ENCODE results near the gene MXRA5.

- TF ChIP-seq CTCF (IDR thresholded peaks at IDR 0.05 in 8 of 11, conservative IDR thresholded peaks at IDR 0.05 in 3 of 11): no peak
- TF ChIP-seq POLR2A (IDR thresholded peaks at IDR 0.05): no peak
Measured at GRCh38 chrX:3271183-3271833, 75.1 kb downstream of the MXRA5 start.

Measured in spleen (tissue), 7 donors.